HTR-8/SVneo (cell line): ENCODE results near the gene RDX.

Source experiments
- DNase-seq: peaks from one replicate; pipeline ENCODE4 v3.0.0; 2011; ENCODE audit warnings: low spot score, mixed read lengths; ENCODE audit not compliant: insufficient read length
- FAIRE-seq: peaks from 2 replicates; lab custom pipeline; 2011; peaks lifted over from hg19 to GRCh38; lab: Jason Lieb, UNC

RDX gene

DNA sequence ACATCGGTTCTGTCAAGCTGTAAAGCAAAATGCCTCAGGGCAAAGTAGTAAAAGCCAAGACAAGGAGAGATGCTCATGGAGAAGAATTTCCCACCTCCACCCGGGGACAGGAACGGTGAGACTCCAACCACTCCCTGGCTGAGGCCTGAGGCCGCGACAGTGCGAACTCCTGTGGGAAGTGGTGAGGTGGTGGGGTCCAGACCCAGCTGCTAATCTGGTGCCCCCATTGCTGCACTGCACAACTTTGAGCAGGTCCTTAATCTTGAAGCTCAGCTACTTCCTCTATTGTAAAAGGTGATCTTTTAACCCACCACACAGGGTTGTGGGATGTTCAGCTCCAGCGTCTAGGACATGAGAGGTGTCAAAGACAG, 119.3 kb downstream of the RDX start:
- FAIRE-seq, result peak; percentile 40
- DNase-seq, result no peak

GRCh38 chr11:110176366-110177085, 119.9 kb downstream of the RDX start:
- peak; percentile 67 for FAIRE-seq
- peak; percentile 56 for DNase-seq

GRCh38 chr11:110174645-110175310, 121.6 kb downstream of the RDX start:
- FAIRE-seq, result no peak

GRCh38 chr11:110173811-110174644, 122.4 kb downstream of the RDX start:
- no peak for FAIRE-seq
- DNase-seq, result peak; percentile 49

More at GRCh38 chr11:110174645-110175310, 121.6 kb downstream of the RDX start:
- DNase-seq, result no peak

- FAIRE-seq (no peak), DNase-seq (no peak)
These were observed 123.8 kb downstream of the RDX start for GRCh38 chr11:110172468-110173065.

DNA sequence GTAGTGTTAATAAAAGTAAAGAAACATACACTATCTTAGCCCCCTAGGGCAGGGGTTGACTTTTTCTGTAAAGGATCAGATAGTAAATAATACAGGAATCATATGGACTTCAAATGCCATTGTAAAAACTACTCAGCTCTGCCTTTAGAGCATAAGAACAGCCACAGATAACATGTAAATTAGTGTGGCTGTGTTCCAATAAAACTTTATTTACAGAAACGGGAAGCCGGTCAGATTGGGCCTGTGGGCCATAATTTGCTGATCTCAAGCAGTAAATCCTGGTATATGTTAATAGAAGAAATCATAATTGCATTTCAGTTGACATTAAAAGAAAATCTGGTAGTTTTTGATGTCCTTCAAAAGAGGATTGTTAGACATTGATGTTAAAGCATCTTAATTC, 126.7 kb downstream of the RDX start:
- FAIRE-seq, result no peak
- DNase-seq, result no peak

- FAIRE-seq (no peak), DNase-seq (no peak)
These were observed 128.2 kb downstream of the RDX start for GRCh38 chr11:110168033-110168803.

DNA sequence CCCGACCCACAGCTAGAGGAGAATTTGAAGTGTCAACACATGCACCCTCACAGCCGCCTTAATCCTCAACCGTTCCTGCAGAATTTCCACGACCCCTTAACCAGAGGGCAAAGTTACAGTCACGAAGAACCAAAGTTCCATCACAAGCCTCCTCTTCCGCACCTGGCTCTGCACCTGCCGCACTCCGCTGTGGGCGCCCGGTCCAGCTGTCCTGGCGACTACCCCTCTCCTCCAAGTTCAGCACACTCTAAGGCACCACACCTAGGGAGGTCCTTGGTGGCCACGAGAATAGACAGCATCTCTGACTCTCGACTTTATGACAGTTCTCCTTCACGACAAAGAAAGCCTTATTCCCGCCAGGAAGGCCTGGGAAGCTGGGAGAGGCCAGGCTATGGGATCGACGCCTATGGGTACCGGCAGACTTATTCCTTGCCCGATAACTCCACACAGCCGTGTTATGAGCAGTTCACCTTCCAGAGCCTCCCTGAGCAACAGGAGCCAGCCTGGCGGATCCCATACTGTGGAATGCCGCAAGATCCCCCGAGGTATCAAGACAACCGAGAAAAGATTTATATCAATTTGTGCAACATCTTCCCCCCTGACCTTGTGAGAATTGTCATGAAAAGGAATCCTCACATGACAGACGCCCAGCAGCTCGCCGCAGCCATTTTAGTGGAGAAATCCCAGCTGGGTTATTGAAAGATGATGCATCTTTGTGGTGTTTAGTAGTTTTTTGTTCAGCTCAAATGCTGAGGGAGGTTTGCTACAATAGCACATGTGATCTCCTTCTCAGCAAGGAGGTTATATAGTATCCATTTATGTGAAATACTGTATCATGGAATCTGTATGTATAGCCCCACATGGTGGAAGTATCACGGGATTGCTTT, 131.1 kb downstream of the RDX start:
- DNase-seq (no peak), FAIRE-seq (no peak)

GRCh38 chr11:110162216-110162615, 134.2 kb downstream of the RDX start:
- no peak for DNase-seq
- FAIRE-seq, result no peak

DNA sequence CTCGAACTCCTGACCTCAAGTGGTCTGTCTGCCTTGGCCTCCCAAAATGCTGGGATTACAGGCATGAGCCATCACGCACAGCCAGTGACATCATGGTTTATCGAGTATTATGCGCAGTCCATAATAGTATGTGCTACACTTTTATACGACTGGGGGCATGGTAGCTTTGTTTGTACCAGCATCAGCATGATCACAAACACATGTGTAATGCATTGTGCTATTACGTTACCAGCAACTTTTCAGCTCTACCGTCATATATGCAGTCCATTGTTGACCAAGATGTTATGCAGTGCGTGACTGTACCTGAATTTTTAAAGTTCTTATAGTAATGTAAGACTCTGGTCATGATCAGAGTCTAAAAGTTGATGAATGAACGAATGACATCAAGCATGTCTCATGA, 135.4 kb downstream of the RDX start:
- DNase-seq, result no peak
- FAIRE-seq, result peak; percentile 4

GRCh38 chr11:110160437-110160836, 136.0 kb downstream of the RDX start:
- FAIRE-seq, result no peak
- DNase-seq, result no peak

DNA sequence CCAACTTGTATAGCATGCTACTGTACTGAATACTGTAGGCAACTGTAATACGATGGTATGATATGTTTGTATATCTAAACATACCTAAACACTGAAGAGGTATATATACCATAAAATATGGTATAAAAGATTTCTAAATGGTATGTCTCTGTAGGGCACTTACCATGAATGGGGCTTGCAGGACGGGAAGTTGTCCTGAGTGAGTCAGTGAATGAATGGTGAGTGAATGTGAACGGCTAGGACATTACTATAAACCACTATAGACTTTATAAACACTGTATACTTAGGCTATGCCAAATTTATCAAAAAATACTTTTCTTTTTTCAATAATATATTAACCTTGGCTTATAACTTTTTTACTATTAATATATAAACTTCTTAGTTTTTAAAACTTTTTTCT, 136.4 kb downstream of the RDX start:
- FAIRE-seq (no peak), DNase-seq (no peak)

DNA sequence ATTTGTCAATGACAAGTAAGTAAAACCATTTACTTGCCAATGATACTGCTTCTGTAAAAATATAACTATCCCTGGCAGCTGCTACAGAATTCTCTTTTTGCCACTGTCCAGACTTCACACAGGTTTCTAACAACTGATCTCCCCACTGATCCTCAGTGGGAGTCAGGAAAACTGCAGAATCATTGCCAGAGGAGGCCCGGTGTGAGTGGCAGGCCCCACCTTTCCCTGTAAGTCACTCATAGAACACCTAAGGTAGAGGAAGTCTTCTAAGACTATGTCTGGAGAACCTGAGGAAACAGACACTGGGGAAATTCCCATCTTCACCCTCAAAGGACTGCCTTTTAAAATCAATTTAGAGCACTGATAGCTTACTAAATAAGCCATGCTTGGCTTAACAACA, 136.9 kb downstream of the RDX start:
- DNase-seq (no peak), FAIRE-seq (no peak)

- DNase-seq, result no peak
These were observed 137.9 kb downstream of the RDX start for GRCh38 chr11:110158317-110159200.

DNA sequence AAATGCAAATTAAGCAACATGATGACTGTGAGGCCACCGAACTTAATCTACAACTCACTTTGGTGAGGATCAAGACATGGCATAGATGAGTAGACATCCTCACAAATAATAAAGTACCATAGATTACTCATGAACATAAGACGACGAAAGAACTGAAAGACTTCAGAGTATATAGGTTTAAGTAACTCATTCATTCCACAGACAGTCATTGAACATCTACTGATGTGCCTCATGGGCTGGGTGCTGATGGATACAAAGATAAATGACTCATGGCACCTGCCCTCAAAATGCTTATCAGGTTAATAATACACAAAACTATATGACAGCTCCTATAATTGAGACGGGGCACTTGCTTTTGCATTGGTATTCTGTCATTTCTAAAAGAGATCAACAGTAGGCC, 139.9 kb downstream of the RDX start:
- DNase-seq (no peak), FAIRE-seq (no peak)

More at GRCh38 chr11:110158317-110159200, 137.9 kb downstream of the RDX start:
- no peak for FAIRE-seq

- no peak for DNase-seq
- FAIRE-seq, result no peak
These were observed 142.9 kb downstream of the RDX start for GRCh38 chr11:110153474-110153873.

GRCh38 chr11:110152199-110152598, 144.2 kb downstream of the RDX start:
- peak; percentile 26 for FAIRE-seq

More at GRCh38 chr11:110152199-110152598, 144.2 kb downstream of the RDX start:
- DNase-seq, result no peak
